Amniotic epithelial cell (primary cell): ENCODE measurements around the gene NAPEPLD.
"Not testable (repeated sequence)": the region's sequence is repeated elsewhere in the genome, so short reads cannot be mapped to it uniquely, and the experiment has no call there.

ENCODE experiments used
- DNase-seq: peaks from one replicate; pipeline ENCODE4 v3.0.0-alpha.2; 2010; ENCODE audit warnings: low read depth

Gene NAPEPLD

DNA sequence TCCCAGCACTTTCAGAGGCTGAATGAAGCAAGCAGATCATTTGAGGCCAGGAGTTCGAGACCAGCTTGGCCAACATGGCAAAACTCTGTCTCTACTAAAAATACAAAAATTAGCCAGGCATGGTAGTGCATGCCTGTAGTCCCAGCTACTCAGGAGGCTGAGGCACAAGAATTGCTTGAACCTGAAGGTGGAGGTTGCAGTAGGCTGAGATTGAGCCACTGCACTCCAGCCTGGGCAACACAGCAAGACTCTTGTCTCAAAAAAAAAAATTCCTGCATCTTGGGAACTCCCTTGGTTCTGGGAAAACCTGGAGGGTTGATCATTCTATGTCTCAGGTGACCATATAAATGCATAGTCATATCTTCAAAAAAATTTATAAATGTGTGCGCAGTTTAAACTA lies 4.1 kb downstream of the NAPEPLD start:
- not testable (repeated sequence) for DNase-seq

- DNase-seq, result no peak
Measured at GRCh38 chr7:103143868-103144267, 5.0 kb downstream of the NAPEPLD start.

DNA sequence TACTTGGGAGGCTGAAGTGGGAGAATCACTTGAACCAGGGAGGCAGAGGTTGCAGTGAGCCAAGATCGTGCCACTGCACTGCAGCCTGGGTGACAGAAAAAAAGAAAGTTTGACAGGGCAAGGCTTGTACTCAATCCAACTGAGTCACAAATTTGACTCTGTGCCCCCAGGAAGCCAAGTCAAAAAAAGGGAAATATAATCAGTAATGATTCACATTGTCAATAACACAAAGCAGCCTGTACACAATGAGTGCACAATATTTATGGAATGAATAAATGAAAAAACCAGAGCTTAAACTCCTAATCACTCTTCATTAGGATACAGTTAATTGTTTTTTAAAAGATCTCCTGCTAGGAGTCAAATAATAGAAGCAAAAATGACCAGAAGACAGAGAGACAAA lies 6.4 kb downstream of the NAPEPLD start:
- no peak for DNase-seq

DNA sequence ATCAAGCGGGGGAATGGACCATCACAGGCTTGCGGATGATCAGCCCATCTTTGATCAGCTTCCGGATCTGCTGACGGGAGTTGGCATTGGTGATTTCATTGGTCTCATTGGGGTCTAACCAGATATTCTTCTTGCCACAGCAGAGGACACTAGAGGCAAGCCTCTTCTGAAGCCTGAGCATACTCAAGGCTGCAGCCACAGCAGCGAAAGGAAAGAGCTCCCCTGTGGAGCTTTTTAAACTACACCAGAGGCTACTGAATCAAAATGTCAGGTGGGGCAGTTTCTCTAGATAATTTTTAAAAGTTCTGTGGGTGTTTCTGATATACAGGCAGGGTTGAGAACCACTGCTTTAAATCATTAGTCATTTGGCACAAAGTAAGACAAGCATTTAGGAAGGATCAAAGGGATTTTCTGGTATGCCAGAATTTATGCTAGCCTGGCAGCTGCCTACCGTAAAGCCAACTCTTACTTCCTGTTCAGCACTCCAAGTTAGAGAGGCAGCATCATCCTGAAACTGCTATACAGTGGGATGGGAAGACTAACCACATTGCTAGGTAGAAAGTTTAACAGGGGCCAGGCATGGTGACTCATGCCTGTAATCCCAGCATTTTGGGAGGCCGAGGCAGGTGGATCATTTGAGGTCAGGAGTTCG lies 7.0 kb downstream of the NAPEPLD start:
- peak; percentile 70 for DNase-seq

- no peak for DNase-seq
Measured at GRCh38 chr7:103140685-103141084, 8.2 kb downstream of the NAPEPLD start.

- peak; percentile 28 for DNase-seq
Measured at GRCh38 chr7:103140061-103140460, 8.8 kb downstream of the NAPEPLD start.

DNA sequence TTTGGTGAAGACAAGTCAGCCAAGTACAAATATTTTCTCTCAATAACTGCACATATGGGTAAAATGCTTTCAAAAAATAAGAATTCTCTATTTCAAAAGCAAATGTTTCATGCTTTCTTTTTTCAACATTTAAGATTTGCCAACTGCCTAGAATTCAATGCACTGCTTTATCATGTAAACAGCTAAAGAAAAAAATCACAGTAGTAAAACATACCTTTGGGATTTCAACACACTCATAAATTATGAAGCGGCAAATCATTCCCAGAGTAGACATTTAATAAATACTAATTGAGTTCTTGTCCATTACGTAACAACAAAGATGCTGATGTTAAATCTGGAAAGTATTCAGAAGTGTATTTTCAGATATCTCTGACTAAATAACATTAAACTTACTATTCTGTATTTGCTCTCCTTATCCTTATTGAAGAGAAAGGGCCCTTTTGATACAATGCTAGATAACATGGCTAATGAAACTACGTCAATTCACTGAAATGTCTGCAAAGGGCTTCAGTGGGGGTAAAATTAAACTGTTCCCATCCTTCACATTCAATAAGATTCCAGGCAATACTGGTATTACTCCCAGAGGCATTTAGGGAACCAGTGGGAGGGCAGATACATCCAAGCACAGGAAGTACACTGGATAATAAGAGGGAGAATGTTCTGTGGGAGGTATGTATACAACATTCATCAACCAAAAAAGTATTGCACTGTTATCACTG lies 13.9 kb downstream of the NAPEPLD start:
- DNase-seq, result peak; percentile 94

DNA sequence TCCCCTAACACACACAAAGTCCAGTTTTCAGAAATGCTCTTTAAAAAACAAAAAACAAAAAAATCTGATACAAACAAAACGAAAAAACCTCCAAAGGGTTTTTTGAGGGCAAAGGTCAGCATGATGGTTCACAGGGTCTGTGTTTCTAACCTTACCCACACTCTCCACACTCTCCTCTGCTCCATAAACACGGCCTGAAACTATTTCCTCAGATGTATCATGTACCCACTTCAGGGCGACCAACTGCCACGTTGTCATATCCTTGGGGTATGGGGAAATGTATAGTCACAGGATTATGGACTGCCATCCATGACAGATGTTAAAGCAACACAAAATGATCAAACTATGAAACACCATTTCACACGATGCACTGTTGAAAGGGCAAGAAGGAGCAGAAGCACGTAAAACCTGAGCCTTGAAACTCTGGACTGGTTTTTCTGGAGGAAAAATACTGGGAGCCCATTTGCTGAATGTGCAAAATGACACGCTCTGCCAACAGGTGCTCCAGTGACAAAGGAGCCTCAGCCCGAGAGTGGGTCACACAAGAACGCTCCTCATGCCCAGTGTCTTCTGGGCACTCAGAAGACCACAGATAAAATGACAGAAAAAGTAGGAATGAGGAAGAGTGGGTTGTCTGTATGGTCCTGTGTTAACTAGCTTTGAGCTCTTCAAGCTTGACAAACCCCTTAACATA lies 15.8 kb downstream of the NAPEPLD start:
- DNase-seq, result no peak

DNA sequence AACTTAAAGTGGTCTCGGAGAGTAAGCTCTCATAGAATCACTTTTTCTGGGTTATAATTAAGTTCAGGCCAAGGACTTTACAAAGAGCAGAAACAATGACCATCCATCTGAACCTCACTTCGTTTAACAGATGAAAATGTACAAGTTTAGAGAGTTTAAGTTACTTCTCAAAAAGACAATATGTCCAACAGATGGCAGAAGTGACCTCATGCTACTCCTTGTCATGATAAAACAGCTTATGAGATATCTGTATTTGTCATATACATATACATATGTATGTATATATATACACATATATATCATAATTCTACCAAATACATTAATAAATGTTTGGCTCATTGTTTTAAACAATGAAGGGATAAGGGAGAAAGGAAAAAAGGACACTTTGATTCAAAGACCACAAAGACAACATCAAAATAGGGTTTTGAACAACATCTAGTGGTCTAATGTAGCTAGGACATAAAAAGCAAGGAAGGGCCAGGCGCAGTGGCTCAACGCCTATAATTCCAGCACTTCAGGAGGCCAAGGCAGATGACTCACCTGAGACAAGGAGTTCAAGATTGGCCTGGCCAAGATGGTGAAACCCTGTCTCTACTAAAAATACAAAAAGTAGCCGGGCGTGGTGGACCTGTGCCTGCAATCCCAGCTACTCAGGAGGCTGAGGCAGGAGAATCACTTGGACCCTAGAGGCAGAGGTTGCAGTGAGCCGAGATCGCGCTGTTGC lies 17.8 kb downstream of the NAPEPLD start:
- no peak for DNase-seq

DNA sequence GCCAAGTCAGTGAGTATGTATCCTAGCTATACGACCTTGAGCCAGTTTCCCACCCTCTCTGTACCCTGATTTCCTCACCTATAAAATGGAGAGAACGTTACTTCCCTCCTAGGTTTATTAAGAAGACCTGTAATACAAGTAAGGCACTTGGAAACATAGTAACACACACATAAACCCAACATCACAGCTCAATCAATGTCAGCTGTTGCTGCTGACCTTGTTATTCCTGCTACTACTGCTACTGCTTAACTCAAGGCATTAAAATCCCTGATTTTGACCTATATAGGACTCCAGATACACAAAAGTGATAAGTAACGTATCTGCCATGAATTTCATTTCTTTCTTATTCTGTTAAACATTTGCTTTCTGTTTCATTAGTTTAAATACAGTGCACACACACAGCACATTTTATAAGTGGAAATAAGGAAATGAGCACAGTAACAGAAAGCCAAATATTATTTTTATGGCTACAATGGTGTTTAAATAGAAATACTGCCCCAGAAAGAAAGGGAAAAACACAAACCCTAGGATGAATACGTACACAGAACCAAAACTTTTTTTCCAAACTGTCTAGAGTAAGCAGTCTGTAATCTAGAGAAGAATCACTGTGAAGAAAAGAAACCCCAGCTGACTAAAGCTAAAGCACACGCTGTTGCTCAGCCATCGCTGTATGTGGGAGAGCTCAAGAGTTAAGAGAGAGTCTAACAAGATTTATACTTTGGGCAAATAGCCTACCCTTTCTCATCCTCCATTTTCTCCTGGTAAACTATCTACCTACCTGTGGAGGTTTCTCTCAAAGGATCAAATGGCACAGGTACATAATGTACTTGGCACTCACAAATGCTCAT lies 19.0 kb downstream of the NAPEPLD start:
- peak; percentile 42 for DNase-seq

- DNase-seq, result no peak
Measured at GRCh38 chr7:103127006-103127405, 21.9 kb downstream of the NAPEPLD start.

DNA sequence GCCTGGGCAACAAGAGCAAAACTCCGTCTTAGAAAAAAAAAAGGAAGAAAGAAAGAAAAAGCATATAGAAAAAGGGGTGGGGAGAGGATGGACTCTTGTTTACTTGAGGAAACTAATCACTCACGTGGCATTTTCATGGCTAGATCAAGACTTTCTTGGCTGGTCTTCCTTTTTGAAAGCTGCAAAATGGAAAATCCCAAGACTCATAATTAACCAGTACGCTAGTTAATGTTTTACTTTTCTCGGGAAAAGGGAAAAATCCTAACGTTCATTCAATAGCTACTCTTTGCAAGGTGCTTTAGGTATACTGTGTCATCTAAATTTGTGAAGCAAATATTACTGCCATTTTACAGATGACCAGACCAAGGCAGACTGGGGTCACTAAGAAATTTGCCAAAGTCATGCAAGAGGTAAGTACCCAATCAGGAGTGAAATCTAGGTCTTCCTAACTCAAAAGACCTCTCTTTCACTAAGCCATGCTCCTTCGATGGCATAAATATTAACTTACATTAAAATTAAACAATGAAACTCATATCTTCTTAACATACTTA lies 24.4 kb downstream of the NAPEPLD start:
- no peak for DNase-seq

- DNase-seq, result no peak
Measured at GRCh38 chr7:103123529-103123928, 25.4 kb downstream of the NAPEPLD start.

DNA sequence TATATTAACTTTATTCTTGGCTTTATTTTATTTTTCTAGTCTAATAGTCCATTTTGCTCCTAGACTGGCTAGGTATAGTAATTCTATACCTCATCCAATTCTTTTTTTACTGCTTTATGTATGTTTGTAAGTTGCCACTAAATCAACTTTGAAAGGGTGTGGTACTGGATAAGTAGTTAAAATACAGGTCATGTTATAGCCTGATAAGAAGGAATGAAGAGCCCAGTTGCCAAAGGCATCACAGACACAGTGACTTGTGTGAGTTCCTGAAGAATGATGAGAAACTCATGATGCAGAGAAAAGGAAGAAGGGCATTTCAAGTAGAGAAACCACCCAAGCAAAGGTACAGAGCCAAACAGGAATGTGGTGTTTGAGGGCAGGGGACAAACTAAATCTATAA lies 27.3 kb downstream of the NAPEPLD start:
- DNase-seq, result no peak

DNA sequence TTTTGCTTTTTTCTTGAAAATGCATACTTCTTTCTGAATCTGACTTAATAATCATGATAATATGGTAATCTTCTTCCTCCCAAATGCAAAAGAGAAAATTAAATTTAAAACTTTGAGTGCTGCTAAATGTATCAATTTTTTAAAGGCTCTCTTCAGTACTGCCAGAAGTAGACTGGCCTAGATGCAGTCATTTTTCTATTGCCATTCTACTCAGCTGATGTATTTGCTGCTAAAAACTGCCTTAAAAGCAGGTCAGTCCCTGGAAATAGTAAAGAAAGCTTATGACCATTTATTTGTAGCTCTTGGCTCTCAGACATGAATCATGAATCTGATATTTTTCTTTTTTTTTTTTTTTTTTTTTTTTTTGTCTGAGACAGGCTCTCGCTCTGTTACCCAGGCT lies 28.5 kb downstream of the NAPEPLD start:
- DNase-seq, result no peak

DNA sequence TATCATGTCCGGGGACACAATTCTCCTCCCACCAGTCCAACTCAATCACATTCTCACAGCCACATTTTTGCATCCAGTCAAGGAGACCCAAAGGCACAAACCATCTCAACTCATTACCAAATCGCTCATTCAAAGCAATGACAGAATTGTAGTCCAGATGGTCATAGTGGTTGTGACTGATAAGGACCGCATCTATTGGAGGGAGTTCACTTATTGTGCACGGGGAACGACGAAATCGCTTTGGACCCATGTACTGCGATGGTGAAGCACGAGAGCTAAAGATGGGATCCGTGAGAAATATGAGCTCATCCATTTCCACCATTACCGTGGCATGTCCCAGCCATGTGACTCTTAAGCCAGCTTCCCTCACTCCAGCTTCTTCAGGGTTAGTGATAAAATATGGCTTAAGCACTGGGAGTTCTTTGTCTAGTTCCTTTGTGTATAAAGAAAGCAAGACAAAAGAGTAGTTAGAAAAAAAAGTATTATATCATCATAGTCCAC lies 29.1 kb downstream of the NAPEPLD start:
- DNase-seq, result no peak

GRCh38 chr7:103117465-103117864 lies 31.4 kb downstream of the NAPEPLD start:
- no peak for DNase-seq

DNA sequence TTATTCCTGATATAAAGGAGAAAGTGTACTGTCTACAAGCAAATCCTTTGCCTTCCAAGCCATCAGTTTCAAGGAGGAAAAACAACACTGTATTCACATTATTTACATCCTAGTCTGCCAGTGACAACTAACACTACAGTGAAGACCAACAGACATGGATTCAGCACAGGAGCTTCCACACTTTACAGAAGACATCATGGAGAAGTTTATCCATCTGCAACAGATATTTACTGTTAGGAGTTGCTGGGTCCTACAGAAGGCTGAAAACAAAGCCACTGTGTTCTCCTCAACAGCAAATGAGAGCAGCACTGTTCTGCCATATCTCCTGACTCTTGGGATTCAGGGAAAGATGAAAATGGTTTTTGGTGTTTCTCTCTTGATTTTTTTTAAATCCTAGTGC lies 31.9 kb downstream of the NAPEPLD start:
- no peak for DNase-seq

GRCh38 chr7:103116511-103116910 lies 32.4 kb downstream of the NAPEPLD start:
- DNase-seq, result no peak

GRCh38 chr7:103115771-103116170 lies 33.1 kb downstream of the NAPEPLD start:
- DNase-seq, result no peak

- no peak for DNase-seq
Measured at GRCh38 chr7:103114576-103115008, 34.3 kb downstream of the NAPEPLD start.
